GM12872 (cell line): Measurements from ENCODE around the gene SLC26A11.

ENCODE experiments used
- CTCF ChIP-seq: IDR thresholded peaks from 3 replicates; pipeline ENCODE4 v1.5.1; 2011; ENCODE audit warnings: low read depth, mild to moderate bottlenecking, low read length, moderate library complexity; ENCODE audit not compliant: insufficient read depth

SLC26A11 gene

DNA sequence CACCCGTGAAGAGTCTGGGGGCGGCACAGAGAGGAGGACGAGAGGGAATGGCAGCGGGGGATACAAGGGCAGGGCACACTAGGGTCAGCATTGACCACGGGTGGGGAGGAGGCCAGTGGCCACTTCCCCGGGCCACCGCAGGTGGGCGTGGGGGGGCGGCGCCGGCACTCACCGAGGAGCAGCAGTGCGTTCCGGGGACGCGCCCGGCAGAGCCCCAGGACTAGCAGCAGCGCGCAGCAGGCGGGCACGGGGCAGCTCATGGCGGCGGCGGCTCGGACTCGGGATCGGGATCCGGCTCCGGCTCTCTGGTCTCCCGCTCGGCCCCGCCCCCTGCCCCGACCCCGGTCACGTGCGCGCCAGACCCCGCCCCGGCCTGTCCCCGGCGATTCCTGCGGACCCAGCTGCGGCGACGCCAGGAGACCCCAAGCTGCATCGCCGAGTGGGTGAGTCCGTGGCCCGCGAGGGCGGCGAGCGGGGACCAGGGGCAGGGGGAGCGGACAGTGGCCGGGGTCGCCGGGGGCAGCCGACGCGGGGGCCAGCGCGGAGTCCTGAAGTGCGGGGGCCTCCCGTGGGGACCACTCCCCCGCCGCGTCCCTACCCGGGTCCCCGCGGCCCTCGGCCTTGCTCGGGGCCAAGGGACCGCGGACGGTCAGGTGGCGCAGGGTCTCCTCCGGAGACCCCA is at the start of gene SLC26A11, which contains the start of gene SGSH:
Gene SLC26A11, plus strand, starts transcription at position 374 of the 682 bp plus-strand sequence. CDS start 1,134 bp downstream, outside the sequence.
Gene SGSH, minus strand, starts transcription at position 280 of the 682 bp plus-strand sequence. Its CDS starts 20 bp downstream, at position 260.
- 0 out of 3 replicates have a peak, but pooled peaks have one; percentile 11 for TF ChIP-seq CTCF

GRCh38 chr17:80171681-80172080 is 48.5 kb upstream of the SLC26A11 start:
- TF ChIP-seq CTCF, result no peak

GRCh38 chr17:80173126-80173525 is 47.1 kb upstream of the SLC26A11 start:
- TF ChIP-seq CTCF, result no peak

- no peak for TF ChIP-seq CTCF
Observed at GRCh38 chr17:80173916-80174315, 46.3 kb upstream of the SLC26A11 start.

DNA sequence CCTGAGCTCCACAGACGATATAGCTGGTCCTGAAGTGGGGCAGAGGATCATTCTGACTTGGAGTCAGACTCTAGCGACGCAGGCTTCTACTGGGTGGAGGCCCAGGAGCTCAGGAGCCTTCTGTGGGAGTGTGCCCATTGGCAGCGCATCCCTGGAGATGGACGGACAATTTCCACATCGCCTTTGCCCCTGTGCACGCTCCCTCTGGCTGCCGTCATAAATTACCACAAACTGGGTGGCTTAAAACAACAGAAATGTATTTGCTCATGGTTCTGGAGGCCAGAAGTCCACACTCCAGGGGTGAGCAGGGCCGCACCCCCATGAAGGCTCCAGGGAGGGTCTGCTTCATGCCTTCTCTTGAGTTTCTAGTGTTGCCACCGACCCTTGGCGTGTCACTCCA is 43.5 kb upstream of the SLC26A11 start:
- no peak for TF ChIP-seq CTCF

DNA sequence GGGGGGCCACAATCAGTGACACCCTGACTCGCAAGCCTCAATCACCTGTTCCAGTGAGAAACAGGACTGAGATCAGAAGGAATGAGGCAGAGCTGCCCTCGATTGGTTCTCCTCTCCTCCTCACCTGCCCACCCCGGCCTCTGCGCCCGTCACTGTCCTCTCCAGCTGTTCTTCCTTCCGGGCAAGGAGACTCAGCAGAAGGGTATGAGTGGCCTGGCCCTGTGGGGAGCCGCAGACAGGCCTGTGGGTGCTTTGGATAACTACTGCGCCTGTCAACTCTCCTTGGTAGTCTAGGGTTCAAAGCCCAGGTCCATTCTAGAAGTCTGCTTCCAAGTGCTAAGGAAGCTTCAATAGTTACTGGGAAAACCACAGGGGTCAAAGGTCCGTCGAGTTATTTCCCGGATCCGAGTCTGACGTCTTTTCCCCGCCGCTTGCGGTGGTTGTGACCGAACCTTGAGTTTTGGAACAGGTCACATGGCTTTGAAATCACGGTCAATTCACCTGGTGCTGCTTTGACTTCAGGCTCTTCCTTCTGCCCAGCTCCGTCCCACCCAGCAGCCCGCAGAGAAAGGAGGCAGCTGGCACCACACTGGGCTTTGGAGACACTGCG is 42.1 kb upstream of the SLC26A11 start:
- TF ChIP-seq CTCF, result no peak

DNA sequence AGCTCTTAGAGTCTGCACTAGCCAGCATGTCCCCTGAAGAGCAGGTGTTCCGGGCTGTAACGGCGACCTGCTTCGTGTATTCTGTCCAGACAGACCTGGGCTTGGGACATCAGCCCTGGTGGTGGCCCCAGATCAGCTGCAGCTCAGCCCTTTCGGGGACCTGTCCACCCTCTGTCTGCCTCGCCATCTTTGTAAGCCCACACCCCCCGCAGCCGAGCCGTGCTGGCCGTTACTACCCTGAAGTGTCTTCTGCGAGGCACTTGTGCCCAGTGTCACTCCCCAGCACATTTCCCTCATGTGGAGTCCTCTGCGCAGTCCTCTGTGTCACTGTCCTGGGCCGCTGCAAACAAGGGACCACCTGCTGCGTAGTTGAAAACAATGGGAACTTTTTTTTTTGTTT is 40.0 kb upstream of the SLC26A11 start:
- TF ChIP-seq CTCF, result no peak
